Measurements from ENCODE around the gene IRF4. TPM values are rescaled to one million over a fixed set of nuclear protein-coding genes. Genes with fewer than 3 reads are reported as not detected.

Gene IRF4
- total RNA-seq, 4 donors from 2014 or later: 0.54 to 2.3 (median 1.3) TPM

DNA sequence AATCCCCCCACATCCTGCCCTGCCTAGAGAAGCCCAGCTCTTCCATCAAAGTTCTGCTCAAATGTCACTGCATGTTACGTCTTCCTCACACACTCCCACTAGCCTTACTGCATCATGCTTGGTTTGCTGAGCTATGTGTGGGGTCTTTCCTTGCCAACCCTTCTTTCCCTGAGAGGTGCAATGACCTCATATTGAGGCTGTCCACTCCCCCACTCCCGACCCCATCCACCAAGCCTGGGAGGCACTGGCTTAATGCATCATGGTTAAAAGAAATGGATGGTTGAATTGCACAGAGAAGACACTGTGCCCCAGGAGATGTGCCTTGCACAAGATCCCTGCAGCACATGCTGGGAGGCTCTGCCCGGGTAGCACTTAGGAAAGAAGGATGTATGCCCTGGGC, 7.7 kb upstream of the IRF4 start:
- Histone ChIP-seq H3K27ac (no peak overlapping the region), H3K4me1 (peaks cover 0 to 7% of the 10 kb centered on the region in 2 donors), H3K9me3 (no peaks in the 10 kb centered on the region), H3K36me3 (no peaks in the 10 kb centered on the region), H3K27me3 (peaks cover 5% of the 10 kb centered on the region), H3K4me3 (replicated peaks in 1 of 3) (no peak overlapping the region)
- TF ChIP-seq CTCF (IDR thresholded peaks at IDR 0.05) (no peak), POLR2A (IDR thresholded peaks at IDR 0.05) (no peak)
- no peak for DNase-seq
- 65 to 85% methylated on average over 3 of the region's 3 CpGs for WGBS, 2 donors
- intact Hi-C loops (cut with DNase I): loop anchor here (10.0 kb wide), 1 partner anchor 169 kb away; no protein-coding TSS in a partner anchor

DNA sequence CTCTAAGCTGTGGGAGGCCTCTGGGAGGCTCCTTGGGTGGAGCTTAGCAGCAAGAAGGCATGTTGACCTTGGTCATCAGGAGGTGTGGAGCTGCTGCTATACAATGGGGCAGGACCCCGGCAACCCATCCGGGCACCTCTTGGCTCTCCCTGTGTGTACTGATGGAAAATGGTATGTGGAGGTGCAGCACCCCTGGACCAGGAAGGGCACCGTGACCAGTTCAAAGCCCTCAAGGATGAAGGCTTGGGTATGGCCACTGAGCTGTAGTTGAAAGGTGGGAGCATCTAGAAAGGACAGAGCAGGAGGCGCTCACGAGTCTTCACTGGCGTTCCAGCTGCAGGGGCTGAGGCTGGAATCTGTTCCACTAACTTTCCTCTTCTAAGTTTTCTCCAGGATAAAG, 6.7 kb upstream of the IRF4 start:
- no peak for TF ChIP-seq POLR2A (IDR thresholded peaks at IDR 0.05)
- no peak for TF ChIP-seq CTCF (IDR thresholded peaks at IDR 0.05)
- H3K27ac ChIP-seq: no peak overlapping the region
- intact Hi-C loops (cut with DNase I): loop anchor here (10.0 kb wide), 1 partner anchor 170 kb away; no protein-coding TSS in a partner anchor
- no peaks in the 10 kb centered on the region for H3K27me3 ChIP-seq
- no peaks in the 10 kb centered on the region for H3K36me3 ChIP-seq
- H3K4me1 ChIP-seq: peaks cover 0 to 7% of the 10 kb centered on the region in 2 donors
- 94% methylated on average over 5 to 6 of the region's 6 CpGs for WGBS, 2 donors
- no peaks in the 10 kb centered on the region for H3K9me3 ChIP-seq
- no peak overlapping the region for H3K4me3 ChIP-seq (replicated peaks in 1 of 3)
- no peak for DNase-seq

GRCh38 chr6:385614-386013, 5.9 kb upstream of the IRF4 start:
- Histone ChIP-seq H3K27me3 (peaks cover 6% of the 10 kb centered on the region), H3K4me3 (replicated peaks in 1 of 3) (no peak overlapping the region), H3K27ac (no peak overlapping the region), H3K4me1 (peaks cover 0 to 7% of the 10 kb centered on the region in 2 donors), H3K36me3 (no peaks in the 10 kb centered on the region), H3K9me3 (no peaks in the 10 kb centered on the region)
- TF ChIP-seq CTCF (IDR thresholded peaks at IDR 0.05) (no peak), POLR2A (IDR thresholded peaks at IDR 0.05) (no peak)
- intact Hi-C loops (cut with DNase I): loop anchor here (10.0 kb wide), 1 partner anchor 171 kb away; no protein-coding TSS in a partner anchor
- no peak for DNase-seq
- WGBS, 2 donors: 90 to 94% methylated on average over 6 to 10 of the region's 10 CpGs

- peaks cover 12% of the 10 kb centered on the region for H3K27me3 ChIP-seq
- intact Hi-C loops (cut with DNase I): loop anchor here (10.0 kb wide), 1 partner anchor 172 kb away; no protein-coding TSS in a partner anchor
- TF ChIP-seq CTCF (IDR thresholded peaks at IDR 0.05): no peak
- no peak for TF ChIP-seq POLR2A (IDR thresholded peaks at IDR 0.05)
- H3K4me3 ChIP-seq (replicated peaks in 1 of 3): no peak overlapping the region
- 92% methylated on average over 18 of the region's 18 CpGs for WGBS, 2 donors
- H3K27ac ChIP-seq: no peak overlapping the region
- no peaks in the 10 kb centered on the region for H3K9me3 ChIP-seq
- peaks cover 2 to 19% of the 10 kb centered on the region in 2 donors for H3K4me1 ChIP-seq
- no peaks in the 10 kb centered on the region for H3K36me3 ChIP-seq
- no peak for DNase-seq
Measured at GRCh38 chr6:386688-387266, 4.8 kb upstream of the IRF4 start.

DNA sequence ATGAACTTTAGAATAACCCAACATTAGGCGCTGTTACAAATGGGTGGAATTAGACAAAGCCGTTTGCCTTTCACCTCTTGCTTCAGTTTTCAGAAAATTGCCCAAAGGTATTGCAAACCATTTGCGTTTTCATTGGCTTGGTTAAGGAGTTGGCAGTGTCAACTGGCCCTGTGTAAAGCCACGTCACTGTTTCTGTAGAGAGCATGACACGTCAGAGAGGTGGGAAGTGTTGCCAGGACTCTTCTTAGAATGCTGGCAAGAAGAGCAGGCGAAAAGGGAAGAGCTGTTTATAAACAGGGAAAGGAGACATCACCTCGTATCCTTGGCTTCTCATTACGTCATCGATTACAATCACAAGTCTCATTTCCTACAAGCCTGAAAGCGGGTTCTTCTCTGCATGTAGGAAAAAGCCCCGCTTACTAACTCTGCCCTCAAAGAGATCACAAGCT, 4.2 kb upstream of the IRF4 start:
- Histone ChIP-seq H3K27ac (no peak overlapping the region), H3K9me3 (no peaks in the 10 kb centered on the region), H3K4me1 (peaks cover 7 to 24% of the 10 kb centered on the region in 2 donors), H3K4me3 (replicated peaks in 1 of 3) (no peak overlapping the region), H3K36me3 (no peaks in the 10 kb centered on the region), H3K27me3 (peaks cover 12% of the 10 kb centered on the region)
- DNase-seq: no peak
- WGBS, 2 donors: 64 to 74% methylated on average over 11 of the region's 11 CpGs
- TF ChIP-seq CTCF (IDR thresholded peaks at IDR 0.05): no peak
- intact Hi-C loops (cut with DNase I): loop anchor here (10.0 kb wide), 1 partner anchor 173 kb away; no protein-coding TSS in a partner anchor
